Endothelial cell of umbilical vein (primary cell): ENCODE measurements around the gene TGFB1. TPM values are rescaled to one million over a fixed set of nuclear protein-coding genes. Genes with fewer than 3 reads are reported as not detected.

Experiments used
- BruUV-seq: library from RNA; stranded (reverse); fragments of 400-500 nt; replicated peaks from 2 replicates; lab custom pipeline; 2021; lab: Mats Ljungman, UMichigan
- CTCF ChIA-PET: fragments of 300-600, 350-600 bp; sonication (Branson Sonifier 250); formaldehyde crosslinking; loops from one replicate; lab custom pipeline; 2021; ENCODE audit warnings: antibody characterized with exemption, inconsistent platforms; lab: Charles Lee
- POLR2A ChIA-PET: fragments of 300-600, 350-600 bp; sonication (Branson Sonifier 250); formaldehyde crosslinking; loops from one replicate; lab custom pipeline; 2021; ENCODE audit warnings: antibody characterized with exemption, inconsistent platforms; lab: Charles Lee
- DNase-seq: peaks from one replicate; pipeline ENCODE4 v3.0.0-alpha.2; 2011; ENCODE audit warnings: low read depth, low spot score
- FAIRE-seq: peaks from 2 replicates; lab custom pipeline; 2011; peaks lifted over from hg19 to GRCh38; lab: Jason Lieb, UNC
- H2AFZ ChIP-seq: 2 replicates; pipeline ENCODE4 v1.6.0; 2012; ENCODE audit warnings: low read depth, low read length, control low read depth, inconsistent platforms
- H3K27ac ChIP-seq: 2 replicates; pipeline ENCODE4 v1.5.1; 2011; ENCODE audit warnings: low read depth, mild to moderate bottlenecking, control low read depth, low read length, moderate library complexity; ENCODE audit not compliant: insufficient read depth
- H3K27me3 ChIP-seq, 2 experiments: 2 replicates each; pipeline versions ENCODE4 v1.6.0 to v1.6.1; 2011; ENCODE audit warnings: low read length in 2 of 2, mixed read lengths in 1 of 2; ENCODE audit not compliant: control insufficient read depth in 2 of 2, insufficient read depth in 2 of 2
- H3K36me3 ChIP-seq, 2 experiments: 2 replicates in 1 of 2; 3 replicates in 1 of 2; pipeline ENCODE4 v1.5.1; 2011; ENCODE audit warnings: low read length in 2 of 2, mild to moderate bottlenecking in 1 of 2, moderate library complexity in 1 of 2; ENCODE audit not compliant: control insufficient read depth in 2 of 2, insufficient read depth in 2 of 2; ENCODE audit errors: extremely low read depth in 1 of 2
- H3K4me1 ChIP-seq: 3 replicates; pipeline ENCODE4 v1.5.1; 2011; ENCODE audit warnings: mild to moderate bottlenecking, low read length; ENCODE audit not compliant: control insufficient read depth, insufficient read depth; ENCODE audit errors: extremely low read depth
- H3K4me2 ChIP-seq: 2 replicates; pipeline ENCODE4 v1.6.1; 2011; ENCODE audit warnings: low read length, control low read depth, mixed read lengths; ENCODE audit not compliant: insufficient read depth
- H3K4me3 ChIP-seq, 3 experiments: fragments of 200-600 bp in 1 of 3; sonication (generic), shearing (Covaris generic) in 1 of 3; replicated peaks in 1 of 3; 2 replicates each; pipeline ENCODE4 v1.5.1; 2011 to 2016; ENCODE audit warnings: control low read depth in 3 of 3, low read length in 3 of 3, mild to moderate bottlenecking in 2 of 3, inconsistent platforms in 1 of 3, low read depth in 1 of 3, moderate library complexity in 1 of 3; ENCODE audit not compliant: insufficient read depth in 1 of 3
- H3K79me2 ChIP-seq: 2 replicates; pipeline ENCODE4 v1.6.0; 2012; ENCODE audit warnings: low read length, inconsistent platforms; ENCODE audit not compliant: control insufficient read depth, insufficient read depth
- H3K9ac ChIP-seq: replicated peaks from 2 replicates; pipeline ENCODE3; 2011; ENCODE audit warnings: low read length, control low read depth; ENCODE audit not compliant: insufficient read depth; ENCODE audit errors: extremely low read depth
- H3K9me1 ChIP-seq: replicated peaks from 3 replicates; pipeline ENCODE4 v1.6.0; 2011; ENCODE audit warnings: mild to moderate bottlenecking, low read length; ENCODE audit not compliant: control insufficient read depth, insufficient read depth; ENCODE audit errors: extremely low read depth
- H3K9me3 ChIP-seq: replicated peaks from 2 replicates; pipeline ENCODE4 v1.5.1; 2012; ENCODE audit warnings: low read length, inconsistent platforms; ENCODE audit not compliant: control insufficient read depth, insufficient read depth
- H4K20me1 ChIP-seq: replicated peaks from 2 replicates; pipeline ENCODE3; 2011; ENCODE audit warnings: mild to moderate bottlenecking, low read length; ENCODE audit not compliant: control insufficient read depth, insufficient read depth; ENCODE audit errors: extremely low read depth
- CTCF ChIP-seq, 2 donors: IDR thresholded peaks; 1 replicate in 1 of 2; 2 replicates in 1 of 2; pipeline ENCODE4 v1.5.1; 2011; ENCODE audit warnings: low read length in 2 of 2, mild to moderate bottlenecking in 2 of 2, moderate library complexity in 2 of 2, control low read depth in 1 of 2, inconsistent platforms in 1 of 2, low read depth in 1 of 2; ENCODE audit not compliant: insufficient read depth in 1 of 2; ENCODE audit errors: extremely low read depth in 1 of 2
- EZH2 ChIP-seq: IDR thresholded peaks from 2 replicates; pipeline ENCODE4 v1.6.1; 2012; ENCODE audit warnings: borderline replicate concordance, low read depth, mild to moderate bottlenecking, moderate library complexity, low read length, inconsistent platforms; ENCODE audit not compliant: severe bottlenecking
- FOS ChIP-seq: IDR thresholded peaks from 2 replicates; pipeline ENCODE4 v1.6.1; 2011; ENCODE audit warnings: mild to moderate bottlenecking, low read length, moderate library complexity, borderline replicate concordance; ENCODE audit not compliant: insufficient read depth
- GATA2 ChIP-seq: IDR thresholded peaks from 2 replicates; pipeline ENCODE4 v1.7.0; 2011; ENCODE audit warnings: low read depth, mild to moderate bottlenecking, moderate library complexity, mixed read lengths, low read length; ENCODE audit not compliant: insufficient read length, insufficient read depth
- JUN ChIP-seq: IDR thresholded peaks from 2 replicates; pipeline ENCODE4 v1.6.1; 2011; ENCODE audit warnings: borderline replicate concordance, low read depth; ENCODE audit not compliant: insufficient read length, insufficient read depth
- MYC ChIP-seq: IDR thresholded peaks from one replicate; pipeline ENCODE4 v1.6.1; 2011; ENCODE audit warnings: mild to moderate bottlenecking, low read depth, low read length
- POLR2A ChIP-seq: IDR thresholded peaks from 2 replicates; pipeline ENCODE4 v1.6.1; 2012; ENCODE audit warnings: low read depth, mild to moderate bottlenecking, control low read depth, low read length
- POLR2AphosphoS5 ChIP-seq: IDR thresholded peaks from 2 replicates; pipeline ENCODE4 v1.6.1; 2012; ENCODE audit warnings: low read depth, mild to moderate bottlenecking, control low read depth, low read length, moderate library complexity; ENCODE audit not compliant: insufficient read depth
- dilution Hi-C: fragments of 300-500 bp; cut with MboI; formaldehyde crosslinking; loops from one replicate; pipeline ENCODE4 v1.15.0; 2019; ENCODE audit warnings: low sequenced_read_pairs; ENCODE audit not compliant: extremely low pct_ligation_motif_present
- intact Hi-C: fragments of 100-400 bp; cut with micrococcal nuclease; formaldehyde crosslinking; loops from one replicate; pipeline ENCODE4 v1.10.0; 2022
- polyA plus RNA-seq, 4 experiments: library from polyadenylated mRNA; depleted of rRNA in 3 of 4; stranded (reverse) in 3 of 4; unstranded in 1 of 4; fragments of >200 nt; gene quantifications; 2 replicates each; pipeline versions ENCODE4 v1.2.1 to v1.2.3, GENCODE V29; 2011 to 2012; ENCODE audit warnings: missing spikeins in 1 of 4
- total RNA-seq: library from RNA; stranded (reverse); gene quantifications from 2 replicates; pipeline ENCODE4 v1.2.3, GENCODE V29; 2021
- TF ChIP-seq, protein P1 (sequence below): IDR thresholded peaks from 2 replicates; pipeline ENCODE4 v1.6.1; 2011; ENCODE audit not compliant: insufficient read depth, insufficient read length

TGFB1 gene
- total and polyA plus RNA-seq, 2 donors (not counting 3 experiments of a cell fraction or from before 2014, with no cell fraction given), result 64.4 to 250 TPM

DNA sequence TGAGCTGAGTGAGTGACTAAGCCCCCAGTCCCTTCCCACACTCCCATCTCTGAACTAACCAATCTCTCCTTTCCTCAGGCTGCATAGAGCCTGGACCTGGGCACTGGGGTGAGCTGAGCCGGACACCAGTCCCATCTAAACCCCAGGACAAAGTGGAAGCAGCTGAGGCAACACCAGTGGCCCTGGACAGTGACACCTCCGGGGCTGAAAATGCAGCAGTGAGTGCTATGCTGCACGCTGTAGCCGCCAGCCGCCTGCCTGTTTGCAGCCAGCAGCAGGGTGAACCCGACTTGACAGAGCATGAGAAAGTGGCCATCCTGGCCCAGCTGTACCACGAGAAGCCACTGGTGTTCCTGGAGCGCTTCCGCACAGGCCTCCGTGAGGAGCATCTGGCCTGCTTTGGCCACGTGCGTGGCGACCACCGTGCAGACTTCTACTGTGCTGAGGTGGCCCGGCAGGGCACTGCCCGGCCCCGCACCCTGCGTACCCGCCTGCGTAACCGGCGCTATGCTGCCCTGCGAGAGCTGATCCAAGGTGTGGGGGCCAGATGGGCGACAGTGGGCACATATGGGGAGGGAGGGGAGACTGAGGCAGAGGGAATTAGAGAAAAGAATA lies 37.3 kb downstream of the TGFB1 start:
- POLR2A ChIA-PET, result no interaction called here
- no peak overlapping the region for H2AFZ ChIP-seq
- intact Hi-C loops, result no loop called here
- no peak for FAIRE-seq
- no peak overlapping the region for H3K4me3 ChIP-seq
- H4K20me1 ChIP-seq, result no peaks in the 10 kb centered on the region
- no peak overlapping the region for H3K4me2 ChIP-seq
- peaks cover 15 to 50% of the 10 kb centered on the region in 2 experiments for H3K36me3 ChIP-seq
- no peaks in the 10 kb centered on the region for H3K9me1 ChIP-seq
- CTCF ChIA-PET, result interaction anchor here (0.7 kb wide), 1 partner anchor 36 kb away, joined by 3 read pairs; no protein-coding TSS in a partner anchor
- H3K79me2 ChIP-seq, result peaks cover 26% of the 10 kb centered on the region
- no peaks in the 10 kb centered on the region for H3K27me3 ChIP-seq
- H3K9ac ChIP-seq, result no peak overlapping the region
- no peaks in the 10 kb centered on the region for H3K9me3 ChIP-seq
- DNase-seq, result no peak
- TF ChIP-seq CTCF (IDR thresholded peaks at IDR 0.05; ENCODE audit: extremely low read depth in 1 of 2, insufficient read depth in 1 of 2, low read depth in 1 of 2, low read length in 2 of 2) (no peak), MYC (no peak), EZH2 (no peak), FOS (no peak), JUN (no peak), POLR2AphosphoS5 (no peak), GATA2 (no peak), POLR2A (no peak)
- TF ChIP-seq, protein P1, sequence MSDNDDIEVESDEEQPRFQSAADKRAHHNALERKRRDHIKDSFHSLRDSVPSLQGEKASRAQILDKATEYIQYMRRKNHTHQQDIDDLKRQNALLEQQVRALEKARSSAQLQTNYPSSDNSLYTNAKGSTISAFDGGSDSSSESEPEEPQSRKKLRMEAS, result no peak
- BruUV-seq, result no TSS peak
- H3K27ac ChIP-seq, result no peak overlapping the region
- dilution Hi-C loops, result no loop called here
- no peaks in the 10 kb centered on the region for H3K4me1 ChIP-seq
